ENCODE measurements around the gene TAF15.

Gene TAF15

DNA sequence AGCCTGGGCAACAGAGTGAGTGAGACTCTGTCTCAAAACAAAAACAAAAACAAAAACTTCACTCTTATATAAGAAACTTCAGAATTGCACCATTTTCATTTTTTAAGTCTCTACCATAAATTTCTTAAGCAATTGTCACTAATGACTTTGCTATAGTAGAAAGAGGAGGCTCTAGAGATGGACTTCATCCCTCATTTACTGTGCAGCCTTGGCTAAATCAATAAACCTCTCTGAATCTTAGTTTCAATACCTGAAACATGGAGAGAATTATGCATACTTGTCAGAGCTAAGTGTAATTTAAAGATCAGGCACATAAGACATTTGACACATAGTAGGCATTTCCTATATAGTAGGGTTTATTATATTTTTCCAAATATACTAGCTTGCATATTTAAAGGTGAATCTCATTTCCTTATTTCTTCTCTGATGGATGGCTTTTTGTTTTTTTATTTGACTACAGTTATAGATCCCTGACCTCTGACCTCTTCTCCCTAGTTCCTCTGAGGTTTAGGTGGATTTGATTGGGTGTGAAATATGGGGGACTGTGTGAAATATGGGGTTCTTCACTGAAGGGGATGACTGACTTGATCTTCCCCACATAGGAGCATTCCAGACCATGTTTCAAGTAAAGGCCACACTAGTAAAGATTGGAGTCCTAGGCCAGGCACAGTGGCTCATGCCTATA is 68.2 kb downstream of the TAF15 start:
- no peak overlapping the region for H3K4me3 ChIP-seq (ENCODE audit: low read depth, low read length)
- no peak for TF ChIP-seq CTCF (IDR thresholded peaks at IDR 0.05; ENCODE audit: control insufficient read depth, extremely low read depth, insufficient read depth)
- DNase-seq (ENCODE audit: low read depth) = no peak

DNA sequence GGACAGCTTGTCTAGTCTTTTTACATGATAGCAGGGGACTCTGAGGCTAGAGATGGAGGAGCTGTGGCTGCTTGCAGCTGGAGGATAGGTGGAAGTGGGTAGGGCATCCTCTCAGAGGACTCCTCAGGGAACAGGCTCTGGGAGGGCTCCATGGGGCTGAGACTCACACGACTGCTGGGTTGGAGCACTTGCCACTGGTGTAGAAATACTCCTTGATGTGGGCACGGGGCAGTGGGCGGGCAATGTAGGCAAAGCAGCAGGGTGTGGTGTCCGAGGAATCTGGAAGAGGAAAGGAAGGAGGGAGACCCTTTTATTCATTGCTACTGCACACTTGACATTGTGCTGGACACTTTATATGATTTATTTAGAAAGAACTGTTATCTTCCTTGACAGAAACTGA is 69.1 kb downstream of the TAF15 start:
- no peak for DNase-seq (ENCODE audit: low read depth)
- H3K4me3 ChIP-seq (ENCODE audit: low read depth, low read length) = no peak overlapping the region

DNA sequence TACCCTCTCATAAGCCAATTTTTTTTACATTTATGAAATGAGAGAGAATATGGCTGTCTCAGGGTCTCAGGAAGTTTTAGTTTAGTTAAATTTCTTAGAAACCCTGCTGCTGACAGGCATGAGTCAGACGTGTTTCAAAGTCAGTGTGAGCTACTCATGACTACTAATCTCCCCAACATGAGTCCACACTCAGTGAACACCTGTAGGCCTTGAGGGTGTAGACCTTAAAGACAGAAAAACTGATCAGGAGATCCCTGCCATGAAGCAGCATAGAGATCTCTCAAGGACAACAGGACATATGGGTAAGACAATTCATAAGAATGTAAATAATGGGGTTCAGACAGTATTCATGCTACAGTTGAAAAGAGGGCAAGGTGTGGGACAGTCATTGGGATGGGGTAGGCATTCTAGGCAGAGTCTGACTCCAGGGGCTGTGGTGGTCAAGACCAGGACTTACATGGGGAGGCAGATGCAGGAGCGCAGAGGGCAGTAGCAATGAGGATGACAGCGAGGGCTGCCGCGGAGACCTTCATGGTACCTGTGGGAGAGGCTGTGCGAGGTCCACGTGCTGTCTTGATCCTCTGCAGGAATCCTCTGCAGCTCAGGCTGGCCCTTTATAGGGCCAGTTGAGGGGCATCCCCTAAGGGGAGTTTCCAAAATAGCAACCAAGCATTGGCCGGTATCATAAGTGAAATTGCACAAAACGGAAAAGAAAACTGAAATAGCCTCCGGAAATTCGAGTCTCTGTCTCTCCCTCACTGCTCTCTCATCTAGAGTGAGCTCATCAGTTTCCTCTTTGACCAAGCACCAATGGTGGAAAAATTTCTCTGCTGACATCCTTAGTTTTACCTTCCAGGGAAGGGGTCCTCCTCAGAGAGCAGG is 70.7 kb downstream of the TAF15 start, which contains the start of gene CCL5:
Gene CCL5 (minus strand): TSS at position 588 of the 882 bp plus-strand sequence.
- no peak for DNase-seq (ENCODE audit: low read depth)
- no peak within 1 kb of the TSS for H3K4me3 ChIP-seq (ENCODE audit: low read depth, low read length)
- no peak for TF ChIP-seq CTCF (IDR thresholded peaks at IDR 0.05; ENCODE audit: control insufficient read depth, extremely low read depth, insufficient read depth)

More for the DNA sequence above, 69.1 kb downstream of the TAF15 start:
- no peak for TF ChIP-seq CTCF (IDR thresholded peaks at IDR 0.05; ENCODE audit: control insufficient read depth, extremely low read depth, insufficient read depth)

DNA sequence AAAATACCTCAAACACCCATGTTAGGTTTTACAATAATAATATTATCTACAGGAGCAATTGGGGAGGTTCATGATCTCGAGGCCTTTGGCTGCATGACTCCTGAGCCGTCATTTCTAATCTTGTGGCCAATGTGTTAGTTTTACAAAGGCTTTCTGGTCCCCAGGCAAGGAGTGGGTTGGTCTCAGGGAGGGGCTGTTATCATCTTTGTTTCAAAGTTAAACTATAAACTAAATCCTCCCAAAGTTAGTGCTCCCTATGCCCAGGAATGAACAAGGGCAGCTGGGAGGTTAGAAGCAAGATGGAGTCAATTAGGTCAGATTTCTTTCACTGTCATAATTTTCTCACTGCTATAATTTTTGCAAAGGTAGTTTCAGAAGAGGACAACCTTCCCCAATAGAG is 80.0 kb downstream of the TAF15 start:
- H3K4me3 ChIP-seq (ENCODE audit: low read depth, low read length) = no peak overlapping the region
- no peak for TF ChIP-seq CTCF (IDR thresholded peaks at IDR 0.05; ENCODE audit: control insufficient read depth, extremely low read depth, insufficient read depth)

DNA sequence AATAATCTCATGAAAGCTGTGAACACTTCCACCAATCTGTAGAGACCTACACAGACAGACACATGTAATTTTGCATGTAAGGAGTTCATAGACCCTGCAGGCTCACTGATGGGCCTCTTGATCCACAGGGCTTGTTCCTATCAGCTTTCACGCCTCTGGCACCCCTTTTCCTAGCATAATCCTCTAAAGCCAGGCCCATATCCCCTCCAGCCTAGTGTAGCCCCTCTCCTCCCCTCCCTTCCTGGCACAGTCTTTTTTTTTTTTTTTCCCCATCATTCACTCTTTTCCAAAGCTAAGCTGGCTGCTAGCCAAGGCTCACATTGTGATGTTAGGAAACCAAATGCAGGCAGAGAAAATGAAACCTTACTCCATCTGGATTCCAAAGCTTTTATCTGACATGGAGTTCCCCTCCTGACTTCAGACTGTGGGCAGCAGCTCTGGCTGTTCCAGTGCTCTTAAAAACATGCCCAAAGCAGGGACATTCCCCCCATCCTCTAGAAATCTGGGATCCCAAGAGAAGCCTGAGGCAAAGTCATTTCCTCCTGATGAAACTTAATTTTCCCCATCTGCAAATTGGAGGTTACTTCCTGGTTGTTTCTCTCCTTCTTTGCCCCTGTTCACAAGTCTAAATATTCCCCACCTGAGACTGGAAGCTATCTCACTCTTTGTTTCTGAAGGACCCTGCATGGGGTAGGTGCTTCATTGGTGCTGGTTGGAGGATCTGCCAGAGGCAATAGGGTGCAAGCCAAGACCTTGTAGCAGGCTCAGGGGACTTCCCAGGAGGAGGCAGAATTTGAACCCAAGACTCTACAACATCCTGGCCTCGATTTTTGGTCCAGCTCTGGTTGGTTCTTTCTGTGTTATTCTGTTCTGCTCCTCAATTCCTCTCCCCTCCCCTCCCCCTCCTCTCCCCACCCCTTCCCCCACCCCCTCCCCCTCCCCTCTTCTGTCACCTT is 80.8 kb downstream of the TAF15 start:
- no peak for DNase-seq (ENCODE audit: low read depth)
- no peak for TF ChIP-seq CTCF (IDR thresholded peaks at IDR 0.05; ENCODE audit: control insufficient read depth, extremely low read depth, insufficient read depth)
- H3K4me3 ChIP-seq (ENCODE audit: low read depth, low read length) = no peak overlapping the region

More for the DNA sequence above, 80.0 kb downstream of the TAF15 start:
- no peak for DNase-seq (ENCODE audit: low read depth)

- TF ChIP-seq CTCF (IDR thresholded peaks at IDR 0.05; ENCODE audit: control insufficient read depth, extremely low read depth, insufficient read depth) = no peak
- no peak overlapping the region for H3K4me3 ChIP-seq (ENCODE audit: low read depth, low read length)
- no peak for DNase-seq (ENCODE audit: low read depth)
Observed at GRCh38 chr17:35890774-35891155, 81.5 kb downstream of the TAF15 start.

Data from LNCaP clone FGC (cell line).